Gastrocnemius medialis (tissue), 4 donors: ENCODE results near the gene SYNJ2. TPM values are rescaled to one million over a fixed set of nuclear protein-coding genes. Genes with fewer than 3 reads are reported as not detected.
"Not testable (repeated sequence)": the region's sequence is repeated elsewhere in the genome, so short reads cannot be mapped to it uniquely, and the experiment has no call there.

Experiments used
- ATAC-seq, 2 donors: fragments of 150-250 bp; one replicate each; pipeline ENCODE4 v1.9.1; 2016
- DNase-seq, 2 donors: peaks; one replicate each; pipeline ENCODE4 v3.0.0-alpha.2; 2019
- H3K27ac ChIP-seq, 4 donors: fragments of 200-600 bp; sonication (generic); 1 replicate in 1 of 4; 2 replicates in 3 of 4; pipeline ENCODE4 v1.5.1; 2016 to 2018; ENCODE audit warnings: mild to moderate bottlenecking in 2 of 4, moderate library complexity in 1 of 4
- H3K27me3 ChIP-seq, 3 donors: fragments of 200-600 bp; sonication (generic) in 2 of 3; 1 replicate in 1 of 3; 2 replicates in 2 of 3; pipeline versions ENCODE4 v1.5.1 to v1.6.0; 2016 to 2019; ENCODE audit warnings: mild to moderate bottlenecking in 1 of 3, moderate library complexity in 1 of 3
- H3K36me3 ChIP-seq, 2 donors: fragments of 200-600 bp; sonication (generic) in 1 of 2; one replicate each; pipeline ENCODE4 v1.5.1; 2017 to 2018
- H3K4me1 ChIP-seq, 2 donors: fragments of 200-600 bp; sonication (generic) in 1 of 2; one replicate each; pipeline ENCODE4 v1.5.1; 2016 to 2017; ENCODE audit warnings: mild to moderate bottlenecking in 2 of 2
- H3K4me3 ChIP-seq, 4 donors: fragments of 200-600 bp; sonication (generic) in 3 of 4; 1 replicate in 1 of 4; 2 replicates in 3 of 4; pipeline ENCODE4 v1.5.1; 2016 to 2019; ENCODE audit warnings: mild to moderate bottlenecking in 2 of 4
- H3K9me3 ChIP-seq, 3 donors: fragments of 200-600 bp; sonication (generic) in 2 of 3; 1 replicate in 1 of 3; 2 replicates in 2 of 3; pipeline ENCODE4 v1.5.1; 2016 to 2019
- CTCF ChIP-seq, 5 experiments: fragments of 450-650 bp in 3 of 5; fragments of 200-600 bp in 2 of 5; sonication (generic) in 2 of 5; IDR thresholded peaks in 4 of 5; conservative IDR thresholded peaks in 1 of 5; 1 replicate in 4 of 5; 2 replicates in 1 of 5; pipeline ENCODE4 v1.5.1; 2016 to 2019; ENCODE audit warnings: antibody characterized with exemption in 5 of 5, mild to moderate bottlenecking in 3 of 5, moderate library complexity in 3 of 5
- POLR2A ChIP-seq, 2 donors: fragments of 450-650 bp; IDR thresholded peaks; one replicate each; pipeline ENCODE4 v1.6.1; 2017; ENCODE audit warnings: antibody characterized with exemption in 2 of 2, mild to moderate bottlenecking in 2 of 2, moderate library complexity in 2 of 2
- in situ Hi-C, 4 donors: fragments of 200-750 bp; cut with MboI; loops; one replicate each; pipeline versions ENCODE4 v1.15.0 to v1.8.0; 2017; ENCODE audit warnings: low sequenced_read_pairs in 4 of 4
- intact Hi-C: fragments of 100-400 bp; cut with DNase I; formaldehyde crosslinking; loops from one replicate; pipeline ENCODE4 v1.15.1; 2023; ENCODE audit warnings: low total_unique reads
- total RNA-seq, 4 donors: library from RNA; depleted of rRNA; stranded (reverse); fragments of >200 nt; gene quantifications; one replicate each; pipeline versions ENCODE4 v1.1.0 to v1.2.3, GENCODE V29; 2016

SYNJ2 gene
- 10 to 100 TPM in 1 of 4 donors, 1 to 10 TPM in 3; 3.9 to 17.0 (median 7.0) TPM for total RNA-seq

- intact Hi-C loops, result loop anchor here (1.0 to 5.0 kb wide), 2 partner anchors 91 to 159 kb away; partner anchors contain the start of gene SNX9
These were observed at the start of gene SYNJ2 for GRCh38 chr6:157981395-157982101. Gene SYNJ2, plus strand, starts transcription at chr6:157981863. Its CDS starts 99 bp downstream, at chr6:157981962.

GRCh38 chr6:157935786-157936185 lies 45.9 kb upstream of the SYNJ2 start:
- DNase-seq (no peak), ATAC-seq (no peak)
- in situ Hi-C loops, result no loop called here
- no peaks in the 10 kb centered on the region for H3K27me3 ChIP-seq
- intact Hi-C loops, result no loop called here
- no peak overlapping the region for H3K27ac ChIP-seq
- peaks cover 3 to 11% of the 10 kb centered on the region in 2 donors for H3K4me1 ChIP-seq
- H3K36me3 ChIP-seq, result peaks cover 0 to 88% of the 10 kb centered on the region in 2 donors
- TF ChIP-seq CTCF (IDR thresholded peaks at IDR 0.05 in 4 of 5, conservative IDR thresholded peaks at IDR 0.05 in 1 of 5) (no peak), POLR2A (IDR thresholded peaks at IDR 0.05) (no peak)
- H3K4me3 ChIP-seq, result no peak overlapping the region
- H3K9me3 ChIP-seq, result no peaks in the 10 kb centered on the region

More at GRCh38 chr6:157981395-157982101, at the start of gene SYNJ2:
- in situ Hi-C loops, result loop anchor here in 1 of 4 donors (10.0 kb wide), 1 partner anchor 83 kb away; no protein-coding TSS in a partner anchor
- Histone ChIP-seq H3K9me3 (no peaks in the 10 kb centered on the region), H3K4me1 (peaks cover 0 to 7% of the 10 kb centered on the region in 2 donors), H3K36me3 (no peaks in the 10 kb centered on the region), H3K4me3 (peak within 1 kb of the TSS; percentile 71 to 93 (median 88)), H3K27ac (peak within 1 kb of the TSS; percentile 54 to 78 (median 66)), H3K27me3 (no peaks in the 10 kb centered on the region)
- TF ChIP-seq POLR2A (IDR thresholded peaks at IDR 0.05), result peak; percentile 46 to 71
- TF ChIP-seq CTCF (IDR thresholded peaks at IDR 0.05 in 4 of 5, conservative IDR thresholded peaks at IDR 0.05 in 1 of 5), result peak in 4 of 5 experiments; percentile 43 to 72 (median 68)
- peak; percentile 88 to 90 for ATAC-seq
- peak; percentile 44 to 60 for DNase-seq

GRCh38 chr6:157937318-157937717 lies 44.3 kb upstream of the SYNJ2 start:
- DNase-seq (no peak), ATAC-seq (peak; percentile 66 to 76)
- intact Hi-C loops (no loop called here), in situ Hi-C loops (no loop called here)
- H3K36me3 ChIP-seq, result peaks cover 0 to 88% of the 10 kb centered on the region in 2 donors
- H3K27me3 ChIP-seq, result no peaks in the 10 kb centered on the region
- TF ChIP-seq POLR2A (IDR thresholded peaks at IDR 0.05), result no peak
- no peak for TF ChIP-seq CTCF (IDR thresholded peaks at IDR 0.05 in 4 of 5, conservative IDR thresholded peaks at IDR 0.05 in 1 of 5)
- peak overlapping the region in 1 of 4 donors; percentile 4 for H3K27ac ChIP-seq
- H3K9me3 ChIP-seq, result no peaks in the 10 kb centered on the region
- peaks cover 3 to 11% of the 10 kb centered on the region in 2 donors for H3K4me1 ChIP-seq
- no peak overlapping the region for H3K4me3 ChIP-seq

- in situ Hi-C loops, result no loop called here
- Histone ChIP-seq H3K36me3 (peaks cover 0 to 88% of the 10 kb centered on the region in 2 donors), H3K4me1 (peaks cover 3 to 11% of the 10 kb centered on the region in 2 donors), H3K9me3 (no peaks in the 10 kb centered on the region), H3K4me3 (no peak overlapping the region), H3K27me3 (no peaks in the 10 kb centered on the region), H3K27ac (no peak overlapping the region)
- ATAC-seq (no peak), DNase-seq (no peak)
- intact Hi-C loops, result no loop called here
- TF ChIP-seq POLR2A (IDR thresholded peaks at IDR 0.05), result no peak
These were observed 43.7 kb upstream of the SYNJ2 start for GRCh38 chr6:157937916-157938315.

GRCh38 chr6:157940375-157941036 lies 41.2 kb upstream of the SYNJ2 start:
- intact Hi-C loops, ATAC-seq, H3K27ac ChIP-seq, H3K27me3 ChIP-seq, DNase-seq, H3K4me3 ChIP-seq, H3K9me3 ChIP-seq, in situ Hi-C loops: not testable (repeated sequence)
- H3K36me3 ChIP-seq, result peaks cover 0 to 91% of the 10 kb centered on the region in 2 donors
- peaks cover 3 to 11% of the 10 kb centered on the region in 2 donors for H3K4me1 ChIP-seq
